Fibroblast of lung (primary cell): ENCODE data around the gene IGSF6. TPM values are rescaled to one million over a fixed set of nuclear protein-coding genes. Genes with fewer than 3 reads are reported as not detected.

Experiments used
- DNase-seq, 2 donors: peaks; one replicate each; pipeline versions ENCODE4 v3.0.0 to v3.0.0-alpha.2; 2010; ENCODE audit warnings: low read depth in 2 of 2
- H2AFZ ChIP-seq: 2 replicates; pipeline ENCODE4 v1.5.1; 2012; ENCODE audit warnings: low read length, control low read depth, inconsistent platforms
- H3K27ac ChIP-seq: 2 replicates; pipeline ENCODE4 v1.5.1; 2011; ENCODE audit warnings: low read length, control low read depth; ENCODE audit not compliant: insufficient read depth
- H3K27me3 ChIP-seq: 2 replicates; pipeline ENCODE4 v1.5.1; 2011; ENCODE audit warnings: mild to moderate bottlenecking, low read length; ENCODE audit not compliant: control insufficient read depth, insufficient read depth
- H3K36me3 ChIP-seq: 2 replicates; pipeline ENCODE4 v1.5.1; 2011; ENCODE audit warnings: low read length; ENCODE audit not compliant: control insufficient read depth, insufficient read depth
- H3K4me1 ChIP-seq: 2 replicates; pipeline ENCODE4 v1.5.1; 2011; ENCODE audit warnings: low read length; ENCODE audit not compliant: control insufficient read depth, insufficient read depth; ENCODE audit errors: extremely low read depth
- H3K4me2 ChIP-seq: 2 replicates; pipeline ENCODE4 v1.5.1; 2011; ENCODE audit warnings: low read length, control low read depth; ENCODE audit not compliant: insufficient read depth; ENCODE audit errors: extremely low read depth
- H3K4me3 ChIP-seq, 4 experiments: fragments of 200-600 bp in 1 of 4; sonication (generic) in 1 of 4; replicated peaks in 1 of 4; 2 replicates each; pipeline ENCODE4 v1.5.1; 2011 to 2016; ENCODE audit warnings: low read length in 4 of 4, low read depth in 3 of 4, mild to moderate bottlenecking in 3 of 4, control low read depth in 2 of 4, inconsistent platforms in 1 of 4, mixed read lengths in 1 of 4; ENCODE audit not compliant: insufficient read depth in 1 of 4; ENCODE audit errors: control extremely low read depth in 1 of 4
- H3K79me2 ChIP-seq: 2 replicates; pipeline ENCODE4 v1.5.1; 2012; ENCODE audit warnings: mild to moderate bottlenecking, low read length, inconsistent platforms; ENCODE audit not compliant: control insufficient read depth, insufficient read depth
- H3K9ac ChIP-seq: 2 replicates; pipeline ENCODE4 v1.5.1; 2011; ENCODE audit warnings: mild to moderate bottlenecking, low read length, control low read depth; ENCODE audit not compliant: insufficient read depth
- H3K9me3 ChIP-seq: 2 replicates; pipeline ENCODE4 v1.5.1; 2012; ENCODE audit warnings: low read depth, low read length; ENCODE audit not compliant: control insufficient read depth, insufficient read depth
- H4K20me1 ChIP-seq: 2 replicates; pipeline ENCODE4 v1.5.1; 2011; ENCODE audit warnings: low read length; ENCODE audit not compliant: control insufficient read depth, insufficient read depth; ENCODE audit errors: extremely low read depth
- CTCF ChIP-seq, 2 donors: IDR thresholded peaks in 1 of 2; conservative IDR thresholded peaks in 1 of 2; 1 replicate in 1 of 2; 2 replicates in 1 of 2; pipeline ENCODE4 v1.5.1; 2011 to 2012; ENCODE audit warnings: low read length in 2 of 2, control low read depth in 1 of 2, inconsistent platforms in 1 of 2, low read depth in 1 of 2, mild to moderate bottlenecking in 1 of 2
- EZH2 ChIP-seq: IDR thresholded peaks from 2 replicates; pipeline ENCODE4 v1.5.1; 2012; ENCODE audit warnings: low read length, control low read depth, mild to moderate bottlenecking; ENCODE audit errors: missing control alignments
- polyA plus RNA-seq, 2 donors: library from polyadenylated mRNA; depleted of rRNA in 1 of 2; stranded (reverse) in 1 of 2; unstranded in 1 of 2; fragments of >200 nt; gene quantifications; 2 replicates each; pipeline ENCODE4 v1.2.1, GENCODE V29; 2011 to 2012; ENCODE audit warnings: missing spikeins in 1 of 2
- total RNA-seq: library from RNA; depleted of rRNA; stranded (reverse); fragments of >200 nt; gene quantifications from 2 replicates; pipeline ENCODE4 v1.2.1, GENCODE V29; 2014

IGSF6 gene
- total and polyA plus RNA-seq, 2 donors (not counting 1 experiment from before 2014, with no cell fraction given) = not detected

- DNase-seq = no peak
- H3K36me3 ChIP-seq = no peaks in the 10 kb centered on the region
- H3K79me2 ChIP-seq = no peaks in the 10 kb centered on the region
- H3K9me3 ChIP-seq = no peaks in the 10 kb centered on the region
- H3K4me1 ChIP-seq = no peaks in the 10 kb centered on the region
- no peak for TF ChIP-seq CTCF (conservative IDR thresholded peaks at IDR 0.05 in 1 of 2, IDR thresholded peaks at IDR 0.05 in 1 of 2; ENCODE audit: low read depth in 1 of 2, low read length in 2 of 2)
- TF ChIP-seq EZH2 = no peak
- peaks cover 3% of the 10 kb centered on the region for H3K27me3 ChIP-seq
- H3K27ac ChIP-seq = no peak overlapping the region
- H4K20me1 ChIP-seq = no peaks in the 10 kb centered on the region
- H2AFZ ChIP-seq = no peak overlapping the region
- no peak overlapping the region for H3K9ac ChIP-seq
- H3K4me2 ChIP-seq = no peak overlapping the region
- H3K4me3 ChIP-seq = no peak overlapping the region
Observed at GRCh38 chr16:21689107-21689506, 36.7 kb upstream of the IGSF6 start.

DNA sequence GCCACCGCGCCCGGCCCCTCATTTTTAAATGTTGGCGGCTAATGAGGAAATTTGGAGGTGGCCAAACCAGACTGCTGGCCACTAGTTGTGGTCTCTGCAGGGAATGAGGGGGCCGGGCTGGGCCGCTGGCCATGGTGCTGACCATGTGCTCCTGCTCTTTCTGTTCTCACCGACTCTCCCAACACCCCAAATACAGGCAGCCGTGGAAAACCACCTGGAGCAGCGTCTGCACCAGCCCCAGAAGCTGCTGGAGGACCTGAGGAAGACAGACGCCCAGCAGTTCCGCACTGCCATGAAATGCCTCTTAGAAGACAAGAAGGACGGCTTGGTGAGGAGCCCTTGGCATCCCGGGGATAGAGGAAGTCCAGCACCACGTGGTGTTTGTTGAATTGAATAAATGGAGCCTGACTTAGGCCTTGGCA, 32.6 kb upstream of the IGSF6 start:
- Histone ChIP-seq H3K79me2 (no peaks in the 10 kb centered on the region), H4K20me1 (no peaks in the 10 kb centered on the region), H3K4me1 (no peaks in the 10 kb centered on the region), H3K27ac (no peak overlapping the region), H3K4me2 (no peak overlapping the region), H2AFZ (no peak overlapping the region), H3K9ac (no peak overlapping the region), H3K27me3 (peaks cover 3% of the 10 kb centered on the region), H3K36me3 (no peaks in the 10 kb centered on the region), H3K4me3 (no peak overlapping the region), H3K9me3 (no peaks in the 10 kb centered on the region)
- DNase-seq = no peak
- TF ChIP-seq EZH2 (no peak), CTCF (conservative IDR thresholded peaks at IDR 0.05 in 1 of 2, IDR thresholded peaks at IDR 0.05 in 1 of 2; ENCODE audit: low read depth in 1 of 2, low read length in 2 of 2) (no peak)

DNA sequence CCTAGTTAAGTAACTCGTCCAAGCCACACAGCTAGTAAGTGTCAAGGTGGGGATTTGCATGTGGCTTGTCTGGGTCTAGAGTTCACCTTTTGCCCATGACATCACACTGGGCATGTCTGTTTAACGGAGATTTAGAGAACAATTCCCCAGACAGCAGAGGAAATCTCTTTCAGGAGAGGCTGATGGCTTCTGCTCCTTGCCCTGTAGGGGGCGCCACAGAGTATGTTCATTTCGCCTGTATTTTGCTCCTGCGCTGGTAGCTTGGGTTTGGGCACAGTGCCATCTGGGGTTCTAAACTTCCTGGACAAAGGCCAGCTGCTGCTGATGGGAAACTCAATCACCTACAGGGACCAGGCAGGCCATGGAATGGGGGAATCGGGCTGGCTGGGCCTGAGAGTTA, 31.8 kb upstream of the IGSF6 start:
- H3K4me2 ChIP-seq = no peak overlapping the region
- H3K79me2 ChIP-seq = no peaks in the 10 kb centered on the region
- no peak overlapping the region for H3K27ac ChIP-seq
- no peak for DNase-seq
- no peaks in the 10 kb centered on the region for H3K36me3 ChIP-seq
- no peaks in the 10 kb centered on the region for H4K20me1 ChIP-seq
- peaks cover 3% of the 10 kb centered on the region for H3K27me3 ChIP-seq
- H3K9me3 ChIP-seq = no peaks in the 10 kb centered on the region
- H3K4me1 ChIP-seq = no peaks in the 10 kb centered on the region
- H3K4me3 ChIP-seq = no peak overlapping the region
- H2AFZ ChIP-seq = no peak overlapping the region
- TF ChIP-seq EZH2 (no peak), CTCF (conservative IDR thresholded peaks at IDR 0.05 in 1 of 2, IDR thresholded peaks at IDR 0.05 in 1 of 2; ENCODE audit: low read depth in 1 of 2, low read length in 2 of 2) (peak; percentile 43 to 49)
- H3K9ac ChIP-seq = no peak overlapping the region
